H1 (cell line): Measurements from ENCODE around the gene LHFPL6. TPM values are rescaled to one million over a fixed set of nuclear protein-coding genes. Genes with fewer than 3 reads are reported as not detected.

Experiments
- ASH2L ChIP-seq: fragments of 200-600, 300-600 bp; sonication (generic); IDR thresholded peaks from one replicate; pipeline ENCODE4 v1.7.1; 2017; ENCODE audit warnings: low read length
- CHD1 ChIP-seq: IDR thresholded peaks from 2 replicates; pipeline ENCODE4 v1.6.1; 2012; ENCODE audit warnings: low read depth, low read length, improper control_type of control experiment
- CHD7 ChIP-seq: fragments of 300-600 bp; sonication (generic); IDR thresholded peaks from 2 replicates; pipeline ENCODE4 v1.7.1; 2012; ENCODE audit warnings: low read length, moderate library complexity, mild to moderate bottlenecking, inconsistent platforms; ENCODE audit not compliant: insufficient replicate concordance
- polyA plus RNA-seq, 7 experiments: library from polyadenylated mRNA; depleted of rRNA in 3 of 7; stranded (reverse) in 5 of 7; unstranded in 2 of 7; fragments of >200 nt in 5 of 7; fragments of 200-250 nt in 2 of 7; gene quantifications; 1 replicate in 5 of 7; 2 replicates in 1 of 7; 4 replicates in 1 of 7; pipeline versions ENCODE4 v1.2.1 to v1.2.3, GENCODE V29; 2011 to 2013; ENCODE audit warnings: missing spikeins in 2 of 7, mixed read lengths in 2 of 7
- total RNA-seq: library from RNA; stranded (reverse); fragmentation: NEBNext Ultra II Directional; extraction: Animal tissue kit (Norgen Biotek cat#: 25700); gene quantifications from 2 replicates; pipeline ENCODE4 v1.2.1, GENCODE V29; 2021

Gene LHFPL6
- total and polyA plus RNA-seq, 2 of the 8 experiments (the other 6 are each of a cell fraction or from before 2014, with no cell fraction given), result 7.6 to 17.0 TPM

- TF ChIP-seq CHD7 (no peak), ASH2L (no peak), CHD1 (no peak)
These were observed 285.7 kb downstream of the LHFPL6 start (continued) for GRCh38 chr13:39317291-39317690.
